GM21576 (cell line): ENCODE data around the gene DGAT2.
"Not testable (repeated sequence)": the region's sequence is repeated elsewhere in the genome, so short reads cannot be mapped to it uniquely, and the experiment has no call there.

Experiments
- ATAC-seq: cut with Tn5 transposase; IDR thresholded peaks from one replicate; pipeline ENCODE4 v1.9.1; 2021; ENCODE audit warnings: mild to moderate bottlenecking, moderate library complexity; ENCODE audit not compliant: unreplicated experiment

DGAT2 gene, protein sequence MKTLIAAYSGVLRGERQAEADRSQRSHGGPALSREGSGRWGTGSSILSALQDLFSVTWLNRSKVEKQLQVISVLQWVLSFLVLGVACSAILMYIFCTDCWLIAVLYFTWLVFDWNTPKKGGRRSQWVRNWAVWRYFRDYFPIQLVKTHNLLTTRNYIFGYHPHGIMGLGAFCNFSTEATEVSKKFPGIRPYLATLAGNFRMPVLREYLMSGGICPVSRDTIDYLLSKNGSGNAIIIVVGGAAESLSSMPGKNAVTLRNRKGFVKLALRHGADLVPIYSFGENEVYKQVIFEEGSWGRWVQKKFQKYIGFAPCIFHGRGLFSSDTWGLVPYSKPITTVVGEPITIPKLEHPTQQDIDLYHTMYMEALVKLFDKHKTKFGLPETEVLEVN

DNA sequence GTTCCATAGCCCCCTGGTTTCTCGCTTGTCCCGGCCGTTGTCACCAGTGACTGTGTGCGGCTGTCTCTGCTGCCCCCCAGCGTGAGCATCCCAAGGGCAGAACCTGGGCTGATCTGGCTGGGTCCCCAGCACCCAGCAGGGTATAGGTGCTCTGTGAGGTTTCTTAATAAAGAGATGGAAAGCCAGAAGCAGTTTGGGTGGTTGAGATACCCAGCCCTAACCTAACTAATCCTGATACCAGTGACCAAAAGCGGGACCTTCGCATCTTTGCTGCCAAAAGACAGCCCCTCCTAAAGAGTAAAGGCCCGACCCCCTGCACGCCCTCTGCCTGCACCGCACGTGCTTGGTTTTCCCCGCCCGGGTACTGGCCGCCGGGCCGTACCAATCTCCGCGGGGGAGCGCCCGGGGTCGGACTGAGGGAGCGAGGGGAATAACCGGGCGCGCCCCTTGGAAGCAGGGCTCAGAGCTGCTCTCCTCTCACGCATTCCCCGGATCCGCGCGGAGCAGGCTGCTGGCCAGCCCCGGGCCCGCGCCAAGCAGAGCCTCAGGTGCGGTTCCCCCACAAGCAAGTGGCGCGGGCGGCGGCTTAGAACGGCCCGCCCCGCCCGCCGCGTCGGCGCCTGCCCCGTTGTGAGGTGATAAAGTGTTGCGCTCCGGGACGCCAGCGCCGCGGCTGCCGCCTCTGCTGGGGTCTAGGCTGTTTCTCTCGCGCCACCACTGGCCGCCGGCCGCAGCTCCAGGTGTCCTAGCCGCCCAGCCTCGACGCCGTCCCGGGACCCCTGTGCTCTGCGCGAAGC, at the start of gene DGAT2:
TSS of gene DGAT2 (plus strand) at position 667 of the 797 bp plus-strand sequence. CDS start 214 bp downstream, outside the sequence.
- peak; percentile 57 for ATAC-seq

DNA sequence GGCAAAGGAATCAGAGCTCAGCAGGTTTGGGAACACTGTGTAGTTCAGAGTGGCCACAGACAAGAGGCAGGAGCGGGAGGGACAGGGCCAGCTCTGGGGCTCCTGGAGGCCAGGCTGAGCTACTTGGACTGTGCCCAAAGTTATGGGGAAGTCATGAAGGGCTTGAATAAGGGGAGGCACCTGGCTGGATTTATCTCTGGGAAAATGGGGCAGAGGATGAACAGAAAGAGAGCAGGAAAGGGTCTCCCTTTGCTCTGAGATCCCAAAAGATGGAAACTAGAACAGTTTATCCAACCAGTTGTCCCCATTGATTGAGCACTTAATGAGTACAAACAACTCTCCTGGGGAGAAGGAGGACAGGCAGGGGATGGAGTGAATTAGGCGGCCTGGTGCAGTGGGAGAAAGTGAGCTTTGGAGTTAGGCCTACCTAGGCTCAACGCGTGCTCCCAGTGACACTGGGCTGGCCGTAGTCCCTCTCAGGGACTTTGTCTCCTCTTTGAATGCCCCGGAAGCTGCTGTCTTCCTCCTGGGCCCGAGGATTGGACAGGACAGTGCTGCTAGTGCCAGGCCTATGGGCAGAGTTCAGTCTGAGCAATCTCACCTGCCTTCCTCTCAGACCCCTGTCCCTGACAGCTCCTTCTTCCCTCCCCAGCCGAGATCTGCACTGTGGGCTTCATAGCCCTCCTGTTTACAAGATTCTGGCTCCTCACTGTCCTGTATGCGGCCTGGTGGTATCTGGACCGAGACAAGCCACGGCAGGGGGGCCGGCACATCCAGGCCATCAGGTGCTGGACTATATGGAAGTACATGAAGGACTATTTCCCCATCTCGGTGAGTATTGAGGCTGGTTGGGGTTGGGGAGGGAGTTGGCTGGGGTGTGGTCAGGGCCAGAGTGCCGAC, 49.0 kb upstream of the DGAT2 start:
- ATAC-seq: no peak

GRCh38 chr11:75720639-75721038, 47.9 kb upstream of the DGAT2 start:
- ATAC-seq: no peak

DNA sequence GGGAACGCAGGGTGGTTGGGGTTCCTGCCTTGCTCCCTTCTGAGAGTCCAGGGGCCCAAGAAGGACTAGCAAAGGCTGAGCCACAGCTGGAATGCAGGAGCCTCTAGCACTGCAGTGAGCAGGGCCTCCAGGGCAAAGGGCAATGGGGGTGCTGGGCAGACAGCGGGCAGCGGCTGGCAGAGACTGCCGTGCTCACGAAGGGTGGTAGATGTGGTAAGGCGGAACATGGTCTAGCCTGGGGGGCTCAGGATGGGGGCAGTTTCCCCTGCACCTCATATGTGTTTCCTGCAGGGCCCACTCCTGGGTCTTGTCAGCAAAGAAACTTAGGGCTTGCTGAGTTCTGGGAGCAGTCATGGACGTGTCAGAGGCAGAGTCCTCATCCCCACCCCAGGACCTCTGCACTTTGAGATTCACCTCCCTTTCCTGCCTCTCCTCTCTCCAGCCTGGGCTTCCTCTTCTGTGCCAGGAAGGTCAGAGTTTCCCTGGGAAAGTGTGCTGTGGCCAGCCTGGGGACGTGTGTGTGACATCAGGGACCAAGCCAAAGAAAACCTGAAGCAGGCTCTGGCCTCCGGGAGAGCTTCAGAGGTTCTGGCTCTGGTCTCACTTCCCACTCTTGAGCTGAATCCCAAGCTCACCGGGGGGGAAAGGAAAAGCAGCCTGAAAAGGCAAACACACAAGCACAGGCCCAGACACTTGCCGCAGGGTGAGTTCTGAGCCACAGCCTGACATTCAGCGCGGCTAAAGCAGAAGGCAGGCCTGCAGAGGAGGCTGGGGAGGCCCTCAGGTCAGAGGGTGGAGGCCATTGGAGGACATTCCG, 46.5 kb upstream of the DGAT2 start:
- no peak for ATAC-seq

GRCh38 chr11:75722669-75723042, 45.9 kb upstream of the DGAT2 start:
- ATAC-seq: no peak

GRCh38 chr11:75725547-75726320, 42.8 kb upstream of the DGAT2 start:
- ATAC-seq: no peak

DNA sequence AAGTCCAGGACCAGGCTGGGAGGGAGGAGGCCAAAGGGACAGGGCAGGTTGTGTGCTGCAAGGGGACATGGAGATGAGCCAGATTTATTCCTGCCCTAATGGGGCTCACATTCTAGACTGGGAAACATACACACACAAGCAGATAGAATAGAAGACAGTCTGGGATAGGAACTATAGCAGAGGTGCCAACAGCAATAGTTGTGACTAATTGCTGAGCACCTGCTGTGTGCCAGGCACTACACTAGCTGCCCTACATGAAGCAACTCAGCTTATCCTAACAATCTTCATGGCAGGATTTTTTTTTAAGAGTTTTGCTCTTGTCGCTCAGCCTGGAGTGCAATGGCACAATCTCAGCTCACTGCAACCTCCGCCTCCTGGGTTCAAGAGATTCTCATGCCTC, 39.6 kb upstream of the DGAT2 start:
- no peak for ATAC-seq

DNA sequence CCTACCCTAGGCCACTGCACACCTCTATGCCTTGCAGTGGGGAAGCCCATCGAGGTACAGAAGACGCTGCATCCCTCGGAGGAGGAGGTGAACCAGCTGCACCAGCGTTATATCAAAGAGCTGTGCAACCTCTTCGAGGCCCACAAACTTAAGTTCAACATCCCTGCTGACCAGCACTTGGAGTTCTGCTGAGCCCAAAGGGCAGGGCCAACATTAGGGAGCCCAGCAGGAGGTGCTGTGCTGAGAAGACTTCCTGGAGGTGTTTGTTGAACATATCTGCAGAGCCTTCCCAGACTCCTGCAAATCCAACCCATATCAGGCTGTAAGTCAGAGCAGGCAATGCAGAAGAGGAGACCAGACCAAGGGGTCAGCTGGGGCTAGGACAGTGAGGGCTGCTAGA, 37.5 kb upstream of the DGAT2 start:
- no peak for ATAC-seq

DNA sequence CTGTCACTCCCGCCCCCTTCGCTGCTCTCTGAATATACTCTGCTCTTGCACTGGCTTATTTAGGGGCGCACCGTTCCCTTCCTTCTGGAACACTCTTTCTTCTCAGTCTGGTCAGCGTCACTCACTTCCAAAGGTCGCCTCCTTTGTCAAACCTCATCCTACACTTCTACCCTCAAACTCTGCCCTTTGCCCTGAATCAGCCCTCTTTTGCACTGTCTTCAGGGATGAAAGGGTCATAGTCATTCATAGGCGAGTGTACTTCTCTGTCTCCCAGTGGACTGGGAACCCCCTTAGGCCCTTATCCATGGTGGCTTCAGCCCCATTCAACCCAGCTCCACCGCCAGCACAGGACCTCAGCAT, 35.5 kb upstream of the DGAT2 start:
- no peak for ATAC-seq

GRCh38 chr11:75733431-75734107, 35.0 kb upstream of the DGAT2 start:
- no peak for ATAC-seq

DNA sequence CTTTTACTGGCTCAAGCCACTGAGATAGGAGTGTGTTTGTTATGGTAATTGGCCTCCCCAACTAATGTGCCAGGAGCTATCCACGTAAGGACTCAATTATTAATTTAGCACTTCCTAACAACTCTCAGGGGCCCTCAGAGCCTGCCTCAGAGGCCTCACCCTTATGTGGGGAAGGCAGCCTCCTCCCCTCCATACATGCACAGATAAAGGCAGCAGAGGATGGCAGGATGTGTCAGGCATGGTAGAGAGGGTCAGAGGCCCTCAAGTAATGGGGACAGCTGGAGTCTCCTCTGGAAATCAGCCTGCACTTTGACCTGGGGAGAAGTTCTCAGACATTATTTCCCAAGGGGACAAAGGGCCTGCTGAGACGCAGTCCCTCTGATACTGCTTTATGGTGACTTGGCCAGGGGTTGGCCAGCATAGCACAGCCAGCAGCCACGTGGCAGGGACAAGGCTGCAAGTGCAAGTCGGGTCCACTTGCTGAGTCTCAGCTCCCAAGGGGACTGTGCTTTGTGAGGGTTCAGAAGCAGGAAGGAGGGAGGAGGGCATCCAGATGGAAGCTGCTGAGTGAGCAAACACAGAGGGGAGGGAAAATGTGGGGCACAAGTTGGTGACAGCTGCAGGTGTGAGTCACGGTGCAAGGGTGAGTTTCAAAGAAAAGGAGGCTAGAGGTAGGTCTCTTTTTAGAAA, 33.9 kb upstream of the DGAT2 start:
- ATAC-seq: no peak

- no peak for ATAC-seq
Observed at GRCh38 chr11:75735181-75735845, 33.3 kb upstream of the DGAT2 start.

DNA sequence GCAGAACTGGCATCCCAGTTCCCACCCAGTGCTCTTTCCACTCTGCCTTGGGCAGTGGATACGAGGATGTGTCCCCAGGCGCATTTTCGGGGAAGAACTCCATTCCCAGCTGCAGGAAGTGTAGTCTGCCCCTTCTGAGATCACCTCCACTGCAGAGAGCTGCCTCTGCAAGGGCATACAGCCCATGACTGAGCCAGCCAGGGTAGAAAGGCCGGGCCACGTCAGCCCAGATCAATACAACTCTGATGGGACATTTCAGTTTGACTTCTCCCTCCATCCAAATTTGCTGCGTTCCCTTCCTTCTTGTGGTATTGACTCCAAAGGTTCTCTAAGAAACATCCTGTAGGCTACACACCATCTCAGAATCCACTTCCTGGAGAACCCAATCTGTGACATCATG, 31.3 kb upstream of the DGAT2 start:
- ATAC-seq: no peak

DNA sequence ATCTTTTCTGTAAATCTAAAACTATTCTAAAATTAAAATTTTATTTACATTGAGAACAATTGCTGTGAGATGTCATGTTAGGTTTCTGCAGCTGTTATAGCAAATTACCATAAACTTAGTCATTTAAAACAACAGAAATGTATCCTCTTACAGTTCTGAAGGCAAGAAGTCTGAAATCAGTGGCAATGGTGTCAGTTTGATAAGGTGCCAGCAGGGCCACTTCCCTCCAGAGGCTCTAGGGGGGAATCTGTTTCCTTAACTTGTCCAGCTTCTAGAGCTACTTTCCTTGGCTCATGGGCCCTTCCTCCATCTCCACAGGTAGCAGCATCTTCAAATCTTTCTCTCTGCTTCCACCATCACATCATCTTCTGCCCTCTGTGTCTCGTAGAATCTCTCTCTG, 27.9 kb upstream of the DGAT2 start:
- ATAC-seq: no peak

- ATAC-seq: not testable (repeated sequence)
Observed at GRCh38 chr11:75743159-75743558, 25.4 kb upstream of the DGAT2 start.

DNA sequence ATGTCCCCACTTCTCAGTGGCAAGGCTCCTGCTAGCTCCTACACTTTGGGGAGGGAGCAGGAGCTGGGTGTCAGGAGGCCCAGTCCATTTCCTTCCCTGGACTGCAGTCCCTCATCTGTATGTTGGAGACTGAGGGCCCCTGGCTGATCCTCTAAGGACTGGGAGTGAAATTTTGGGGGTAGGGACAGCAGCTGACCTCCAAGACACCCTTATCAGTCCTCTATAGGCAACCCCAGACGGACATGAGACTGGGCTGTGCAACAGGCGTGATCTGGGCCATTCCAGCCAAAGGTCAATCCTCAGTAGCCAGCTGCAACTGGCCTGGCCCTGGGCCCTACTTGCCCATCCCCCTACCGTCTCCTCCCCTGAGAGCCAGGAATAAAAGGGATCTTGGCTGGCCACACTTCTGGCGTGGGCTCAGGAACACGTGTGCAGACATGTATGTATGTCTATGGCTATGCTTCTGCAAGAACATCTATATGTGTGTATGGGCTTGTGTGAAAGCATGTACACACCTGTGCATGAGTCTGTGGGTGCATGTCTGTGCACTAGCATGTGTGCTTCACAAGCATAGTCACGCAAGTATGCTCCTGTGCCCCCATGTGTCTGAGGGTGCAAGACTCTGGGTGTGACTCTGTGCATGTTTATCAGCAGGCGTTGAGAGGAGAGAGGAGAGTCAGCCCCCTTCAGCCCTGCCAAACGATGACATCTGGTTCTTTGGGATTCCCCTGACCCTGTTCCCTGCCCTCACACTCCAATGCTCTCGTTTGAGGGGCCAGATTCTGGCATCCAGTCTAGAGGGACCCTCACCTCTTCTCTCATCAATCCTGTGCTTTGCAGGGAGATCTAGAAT, 24.6 kb upstream of the DGAT2 start:
- ATAC-seq: no peak

GRCh38 chr11:75745807-75746206, 22.8 kb upstream of the DGAT2 start:
- no peak for ATAC-seq
